NCI-H446 (cell line): ENCODE results near the gene PER3.

Experiments used
- DNase-seq, 2 experiments: peaks; one replicate each; lab custom pipeline; 2025; lab: John Stamatoyannopoulos, UW

Gene PER3

GRCh38 chr1:7783826-7784491 is at the start of gene PER3:
Gene PER3 (plus strand): TSS chr1:7784291. CDS start chr1:7784878, 587 bp downstream.
- peak; percentile 97 to 100 for DNase-seq

- no peak for DNase-seq
Observed at GRCh38 chr1:7738044-7738443, 46.0 kb upstream of the PER3 start.

GRCh38 chr1:7743346-7743745 is 40.7 kb upstream of the PER3 start:
- no peak for DNase-seq

GRCh38 chr1:7744882-7745281 is 39.2 kb upstream of the PER3 start:
- DNase-seq: no peak

DNA sequence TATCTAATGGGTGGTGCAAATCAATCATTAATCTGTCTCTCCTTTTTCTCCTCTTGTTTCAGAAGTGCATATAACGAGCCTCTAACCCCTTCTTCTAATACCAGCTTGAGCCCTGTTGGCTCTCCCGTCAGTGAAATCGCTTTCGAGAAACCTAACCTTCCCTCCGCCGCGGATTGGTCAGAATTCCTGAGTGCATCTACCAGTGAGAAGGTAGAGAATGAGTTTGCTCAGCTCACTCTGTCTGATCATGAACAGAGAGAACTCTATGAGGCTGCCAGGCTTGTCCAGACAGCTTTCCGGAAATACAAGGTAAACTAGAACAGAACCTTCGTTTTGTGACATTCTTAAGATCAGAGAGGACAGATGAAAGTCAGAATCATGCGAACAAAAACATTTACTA is 38.3 kb upstream of the PER3 start:
- DNase-seq: no peak

DNA sequence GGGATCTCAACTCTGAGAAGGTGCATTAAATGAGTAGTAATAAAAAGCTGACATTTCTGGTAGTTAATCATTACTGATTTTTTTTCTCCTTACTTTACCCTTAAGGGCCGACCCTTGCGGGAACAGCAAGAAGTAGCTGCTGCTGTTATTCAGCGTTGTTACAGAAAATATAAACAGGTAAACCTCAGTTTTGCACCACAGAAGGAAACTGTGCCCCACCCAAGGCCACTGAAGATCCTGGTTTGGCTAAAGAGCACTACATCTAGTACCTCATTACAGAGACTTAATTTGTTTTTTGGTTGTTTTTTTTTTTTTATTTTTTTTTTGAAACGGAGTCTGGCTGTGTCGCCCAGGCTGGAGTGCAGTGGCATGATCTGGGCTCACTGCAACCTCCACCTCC is 36.5 kb upstream of the PER3 start:
- DNase-seq: no peak

DNA sequence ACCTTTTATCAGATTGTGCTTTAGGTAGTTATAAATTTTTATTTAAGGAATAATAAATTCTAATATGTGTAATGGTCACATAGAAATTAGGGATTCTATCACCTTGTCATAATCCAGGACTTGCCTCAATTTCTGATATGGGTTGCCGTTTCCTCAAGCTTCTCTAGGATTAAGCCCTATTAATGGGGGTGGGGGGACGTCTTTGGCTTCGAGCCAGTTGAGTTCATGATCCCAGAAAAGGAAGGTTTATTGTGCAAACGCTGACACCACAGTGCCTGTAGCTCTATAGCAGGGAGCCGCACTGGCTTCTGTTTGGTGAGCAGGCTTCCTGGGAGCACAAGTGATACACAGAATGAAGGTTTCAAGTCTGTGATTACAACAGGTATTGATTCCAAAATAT is 35.0 kb upstream of the PER3 start:
- DNase-seq: no peak

- no peak for DNase-seq
Observed at GRCh38 chr1:7751174-7751573, 32.9 kb upstream of the PER3 start.

- peak; percentile 71 to 76 for DNase-seq
Observed at GRCh38 chr1:7752512-7753417, 31.3 kb upstream of the PER3 start.

DNA sequence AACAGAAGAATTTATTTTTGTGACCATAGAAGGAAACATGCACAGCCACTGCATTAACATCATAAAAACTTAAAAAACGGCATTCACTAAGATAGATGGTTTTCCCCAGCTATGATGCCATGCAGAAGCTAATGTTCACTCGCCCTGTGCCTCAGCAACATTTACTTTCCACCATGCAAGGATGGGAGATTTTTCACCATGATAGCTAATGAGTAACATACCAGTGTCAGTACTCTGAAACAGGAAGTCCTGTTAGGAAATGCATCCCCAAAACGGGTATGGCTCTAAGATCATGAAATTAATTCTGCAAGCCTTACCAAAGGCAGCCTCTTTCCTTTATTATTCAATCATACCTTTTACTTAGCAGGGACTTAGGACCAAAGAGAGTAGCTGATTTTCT is 30.4 kb upstream of the PER3 start:
- DNase-seq: no peak

DNA sequence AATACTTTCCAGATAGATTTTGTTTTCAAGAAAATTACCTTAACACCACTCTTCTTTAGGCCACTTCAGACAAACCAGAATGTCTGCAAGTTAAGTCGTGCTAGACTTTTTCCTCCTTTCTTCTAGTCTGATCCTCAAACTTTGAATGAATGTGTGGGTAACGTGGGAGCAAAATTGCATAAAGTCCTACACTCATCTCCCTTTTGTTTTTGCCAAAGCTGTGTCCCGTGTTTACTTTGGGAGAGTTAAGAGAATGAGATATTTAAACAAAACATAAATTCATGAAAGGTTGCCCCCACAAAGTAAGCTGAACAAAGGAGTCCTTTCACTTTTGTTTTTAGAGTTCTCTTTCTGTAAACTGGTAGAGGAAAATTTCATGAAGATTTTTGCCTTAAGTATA is 29.9 kb upstream of the PER3 start:
- DNase-seq: no peak

GRCh38 chr1:7755448-7755847 is 28.6 kb upstream of the PER3 start:
- DNase-seq: no peak

GRCh38 chr1:7760245-7760644 is 23.8 kb upstream of the PER3 start:
- DNase-seq: no peak

GRCh38 chr1:7761103-7761502 is 23.0 kb upstream of the PER3 start:
- no peak for DNase-seq

DNA sequence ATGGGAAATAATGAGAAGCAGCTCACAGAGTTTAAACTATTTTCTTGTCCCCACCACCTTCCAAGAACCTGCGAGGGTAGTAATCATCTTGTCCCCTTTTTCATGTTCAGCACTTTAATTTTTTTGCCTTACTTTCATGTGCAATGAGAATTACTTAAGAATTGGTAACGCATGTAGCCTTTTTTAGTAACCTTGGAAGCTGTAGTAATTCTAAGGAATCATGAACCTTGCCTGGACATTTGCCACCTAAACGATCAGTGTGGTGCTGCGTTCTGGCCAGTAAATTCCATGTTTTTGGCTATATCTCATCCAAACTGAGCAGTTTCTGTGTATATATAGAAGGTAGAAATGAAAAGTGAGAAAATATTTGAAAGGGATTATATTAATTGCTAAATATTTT is 16.9 kb upstream of the PER3 start:
- DNase-seq: no peak

DNA sequence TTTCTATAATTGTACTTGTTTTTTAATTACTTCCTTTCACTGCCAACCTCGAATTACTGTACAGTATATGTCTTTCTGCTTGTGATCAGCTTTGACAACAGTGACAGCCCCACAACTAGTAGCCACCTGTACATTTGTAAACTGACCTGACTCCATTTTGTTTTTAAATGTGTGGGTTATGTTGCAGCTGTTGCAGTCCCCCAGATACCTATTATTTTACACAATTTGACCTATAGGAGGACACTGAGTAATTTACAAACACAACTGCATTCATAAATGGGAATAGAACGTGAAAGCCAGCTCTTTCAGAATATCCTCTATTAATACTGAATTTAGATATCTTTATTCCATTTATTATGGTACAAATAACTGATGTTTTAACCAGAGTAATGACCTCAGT is 15.5 kb upstream of the PER3 start:
- no peak for DNase-seq

DNA sequence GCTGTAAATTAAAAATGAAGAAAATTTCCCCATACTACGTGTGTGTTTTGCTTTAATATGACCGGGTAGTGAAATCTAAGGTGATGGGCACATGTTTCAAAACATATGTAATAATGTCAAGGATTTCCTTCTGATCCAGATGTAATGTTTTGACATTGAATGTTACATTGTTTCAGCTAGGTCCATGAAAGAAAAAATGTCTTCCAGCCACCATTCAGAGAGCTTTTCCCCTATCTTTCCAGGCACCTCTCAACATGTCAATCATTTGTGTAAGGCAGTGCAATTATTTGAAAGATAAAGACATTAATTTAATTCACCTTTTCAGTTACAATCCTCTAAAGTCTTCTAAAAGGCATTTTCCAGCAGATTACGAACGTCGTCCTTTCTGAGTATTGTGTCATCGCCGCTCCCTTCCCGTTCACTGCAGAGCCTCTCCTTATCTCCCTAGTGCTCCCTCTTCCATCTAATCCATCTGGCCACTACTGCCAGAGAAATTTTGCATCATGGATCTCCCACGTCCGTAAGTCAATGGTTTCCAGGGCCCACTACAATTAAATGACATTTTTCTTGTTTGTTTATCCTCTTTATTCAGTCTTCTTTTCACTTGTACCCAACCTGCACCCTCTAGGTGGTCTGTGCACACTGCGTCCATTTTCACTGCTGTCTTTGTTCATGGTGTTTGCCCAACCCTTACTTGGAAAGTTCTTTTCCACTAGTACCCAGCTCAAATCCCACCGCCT is 14.2 kb upstream of the PER3 start:
- DNase-seq: no peak

DNA sequence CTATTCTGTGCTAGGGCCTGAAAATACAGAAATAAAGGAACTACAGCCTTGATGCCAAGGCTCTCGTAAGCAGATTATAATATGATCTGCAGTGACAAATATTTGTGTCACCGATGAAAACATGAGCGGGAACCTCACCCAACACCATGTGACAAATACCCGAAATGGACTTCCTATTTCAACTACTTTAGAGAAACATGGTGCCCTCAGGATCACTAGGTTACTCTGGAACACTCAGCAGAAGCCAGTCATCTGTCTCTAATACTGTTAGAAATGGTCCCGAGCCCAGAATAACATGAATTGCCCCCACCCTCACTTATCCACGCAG is 13.5 kb upstream of the PER3 start:
- no peak for DNase-seq

GRCh38 chr1:7770997-7771822 is 12.9 kb upstream of the PER3 start, which contains the start of gene VAMP3:
Gene VAMP3 (plus strand): TSS chr1:7771296. CDS start chr1:7771384, 88 bp downstream.
- DNase-seq: peak; percentile 48 to 83

DNA sequence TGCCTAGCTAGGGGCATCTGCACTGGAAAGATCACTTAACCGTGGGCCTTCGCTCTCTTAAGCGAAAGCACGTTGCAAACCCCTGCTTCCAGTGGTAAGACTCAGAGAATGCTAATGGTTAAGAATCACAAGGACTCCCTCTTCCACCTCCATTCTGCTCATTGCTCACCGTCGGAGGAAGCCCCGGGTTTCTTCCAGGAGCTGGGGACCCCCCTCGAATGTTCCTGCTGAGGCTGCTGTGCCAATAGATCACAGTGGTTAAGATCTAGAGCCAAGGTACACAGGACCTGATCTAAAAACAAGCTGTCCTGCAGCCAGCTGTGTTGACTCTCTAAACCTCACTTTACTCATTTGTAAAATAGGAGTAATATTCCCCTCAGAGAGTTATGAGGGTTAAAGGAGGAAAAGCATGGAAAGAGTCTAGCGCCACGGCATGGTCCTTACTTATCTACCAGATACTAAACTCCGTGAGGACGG is 12.2 kb upstream of the PER3 start:
- DNase-seq: no peak

DNA sequence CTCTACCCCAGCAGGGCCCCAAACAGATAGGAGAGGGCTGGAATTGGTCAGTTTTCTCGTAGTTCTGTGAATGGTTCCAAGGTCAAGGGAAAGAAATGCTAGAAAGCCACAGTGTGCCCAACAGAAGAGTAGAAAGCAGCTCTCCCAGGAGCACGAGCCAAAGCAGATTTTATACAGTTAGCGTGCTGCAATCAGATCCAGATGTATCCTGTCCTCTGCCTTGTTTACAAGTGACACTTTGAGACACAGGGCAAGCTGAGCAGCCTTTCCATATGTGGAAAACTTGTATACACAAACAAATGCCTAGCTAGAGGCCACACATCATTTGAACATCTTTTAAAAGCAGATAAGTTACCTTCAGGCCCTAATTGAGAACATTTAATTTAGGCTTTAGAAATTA is 6.5 kb upstream of the PER3 start:
- no peak for DNase-seq

- no peak for DNase-seq
Observed at GRCh38 chr1:7778133-7778628, 5.9 kb upstream of the PER3 start.
